IMR-90 (cell line): Measurements from ENCODE around the gene IFFO2. TPM values are rescaled to one million over a fixed set of nuclear protein-coding genes. Genes with fewer than 3 reads are reported as not detected.

Experiments used
- ATAC-seq: fragments of 200-7000 bp; cut with Tn5 transposase; 2 replicates; pipeline ENCODE4 v1.9.1; 2020; ENCODE audit warnings: low read depth, mild to moderate bottlenecking, moderate library complexity
- BruUV-seq: library from RNA; stranded (reverse); fragments of 400-500 nt; replicated peaks from 2 replicates; lab custom pipeline; 2021; lab: Mats Ljungman, UMichigan
- CTCF ChIA-PET: fragments of 300-600 bp; formaldehyde crosslinking; extraction: SDS; loops from one replicate; lab custom pipeline; 2021; ENCODE audit warnings: antibody characterized with exemption; lab: Yijun Ruan, JAX
- POLR2A ChIA-PET: fragments of 300-600 bp; sonication (Branson Sonifier 250); formaldehyde crosslinking; loops from one replicate; lab custom pipeline; 2022; ENCODE audit warnings: antibody characterized with exemption; ENCODE audit not compliant: unreplicated experiment; lab: Charles Lee
- DNase-seq: peaks from one replicate; pipeline ENCODE4 v3.0.0; 2013
- H2AFZ ChIP-seq: replicated peaks from 2 replicates; pipeline ENCODE3; 2013; ENCODE audit warnings: low read length, mild to moderate bottlenecking; ENCODE audit not compliant: poor library complexity
- H2AK5ac ChIP-seq: 2 replicates; pipeline ENCODE4 v1.6.1; 2013; ENCODE audit warnings: low read depth, low read length, inconsistent platforms
- H2AK9ac ChIP-seq: replicated peaks from 2 replicates; pipeline ENCODE3; 2013; ENCODE audit warnings: mild to moderate bottlenecking, low read depth, low read length, moderate library complexity; ENCODE audit not compliant: poor library complexity
- H2BK120ac ChIP-seq: 2 replicates; pipeline ENCODE4 v1.6.1; 2013; ENCODE audit warnings: low read depth, low read length, inconsistent platforms
- H2BK15ac ChIP-seq: 3 replicates; pipeline ENCODE4 v1.6.1; 2013; ENCODE audit warnings: low read depth, low read length, inconsistent platforms
- H2BK20ac ChIP-seq: 2 replicates; pipeline ENCODE4 v1.6.1; 2013; ENCODE audit warnings: low read depth, mild to moderate bottlenecking, inconsistent platforms, low read length, moderate library complexity
- H2BK5ac ChIP-seq: 2 replicates; pipeline ENCODE4 v1.6.1; 2013; ENCODE audit warnings: mild to moderate bottlenecking, low read depth, low read length, inconsistent platforms; ENCODE audit not compliant: poor library complexity, severe bottlenecking
- H3K14ac ChIP-seq: replicated peaks from 2 replicates; pipeline ENCODE4 v1.6.1; 2013; ENCODE audit warnings: low read depth, low read length, inconsistent platforms
- H3K18ac ChIP-seq: 2 replicates; pipeline ENCODE4 v1.6.1; 2013; ENCODE audit warnings: low read depth, low read length, control low read depth
- H3K23ac ChIP-seq: 2 replicates; pipeline ENCODE4 v1.6.1; 2013; ENCODE audit warnings: low read depth, low read length, inconsistent platforms
- H3K27ac ChIP-seq: 2 replicates; pipeline ENCODE4 v1.5.1; 2013; ENCODE audit warnings: mild to moderate bottlenecking, control low read depth, low read length; ENCODE audit not compliant: insufficient read depth
- H3K27me3 ChIP-seq: 2 replicates; pipeline ENCODE4 v1.6.1; 2013; ENCODE audit warnings: low read length; ENCODE audit not compliant: control insufficient read depth, insufficient read depth
- H3K36me3 ChIP-seq: 2 replicates; pipeline ENCODE4 v1.6.1; 2013; ENCODE audit warnings: low read length, mixed read lengths; ENCODE audit not compliant: control insufficient read depth, insufficient read depth
- H3K4ac ChIP-seq: 2 replicates; pipeline ENCODE4 v1.6.1; 2013; ENCODE audit warnings: low read depth, low read length, inconsistent platforms
- H3K4me1 ChIP-seq: 2 replicates; pipeline ENCODE4 v1.6.1; 2013; ENCODE audit warnings: low read length, mixed read lengths; ENCODE audit not compliant: control insufficient read depth, insufficient read depth
- H3K4me2 ChIP-seq: 2 replicates; pipeline ENCODE4 v1.6.1; 2013; ENCODE audit warnings: low read depth, mild to moderate bottlenecking, control low read depth, low read length, moderate library complexity
- H3K4me3 ChIP-seq: 2 replicates; pipeline ENCODE4 v1.5.1; 2013; ENCODE audit warnings: low read depth, mild to moderate bottlenecking, control low read depth, low read length, moderate library complexity; ENCODE audit not compliant: insufficient read depth
- H3K56ac ChIP-seq: 2 replicates; pipeline ENCODE4 v1.6.1; 2013; ENCODE audit warnings: low read length, inconsistent platforms; ENCODE audit not compliant: insufficient read depth; ENCODE audit errors: extremely low read depth
- H3K79me1 ChIP-seq, 2 experiments: 2 replicates each; pipeline ENCODE4 v1.6.1; 2013; ENCODE audit warnings: low read length in 2 of 2, inconsistent platforms in 1 of 2, low read depth in 1 of 2
- H3K9ac ChIP-seq: 2 replicates; pipeline ENCODE4 v1.6.1; 2013; ENCODE audit warnings: low read depth, low read length, control low read depth
- H3K9me1 ChIP-seq: 2 replicates; pipeline ENCODE4 v1.6.1; 2013; ENCODE audit warnings: low read length, inconsistent platforms; ENCODE audit not compliant: insufficient read depth
- H3K9me3 ChIP-seq: 2 replicates; pipeline ENCODE4 v1.6.1; 2013; ENCODE audit warnings: low read length; ENCODE audit not compliant: control insufficient read depth, insufficient read depth
- H4K20me1 ChIP-seq: 2 replicates; pipeline ENCODE4 v1.6.1; 2013; ENCODE audit warnings: low read length, inconsistent platforms; ENCODE audit not compliant: insufficient read depth
- H4K5ac ChIP-seq: 2 replicates; pipeline ENCODE4 v1.6.1; 2013; ENCODE audit warnings: mild to moderate bottlenecking, low read depth, low read length, control low read depth
- H4K8ac ChIP-seq, 2 experiments: 2 replicates each; pipeline ENCODE4 v1.6.1; 2013; ENCODE audit warnings: low read depth in 2 of 2, low read length in 2 of 2, control low read depth in 1 of 2, inconsistent platforms in 1 of 2
- H4K91ac ChIP-seq: 2 replicates; pipeline ENCODE4 v1.6.1; 2013; ENCODE audit warnings: low read depth, low read length, inconsistent platforms; ENCODE audit not compliant: insufficient read depth
- BHLHE40 ChIP-seq: fragments of 150-350 bp; IDR thresholded peaks from 2 replicates; pipeline ENCODE4 v1.6.1; 2016; ENCODE audit warnings: mild to moderate bottlenecking, low read depth, low read length
- CEBPB ChIP-seq: IDR thresholded peaks from 2 replicates; pipeline ENCODE4 v1.6.1; 2012; ENCODE audit warnings: low read depth, low read length, improper control_type of control experiment
- CTCF ChIP-seq: conservative IDR thresholded peaks from 2 replicates; pipeline ENCODE4 v1.5.1; 2012; ENCODE audit warnings: mild to moderate bottlenecking, low read depth, low read length, improper control_type of control experiment
- FOS ChIP-seq: fragments of 150-350 bp; IDR thresholded peaks from 2 replicates; pipeline ENCODE4 v1.6.1; 2016; ENCODE audit warnings: low read depth, low read length
- MAFK ChIP-seq: IDR thresholded peaks from 2 replicates; pipeline ENCODE4 v1.6.1; 2012; ENCODE audit warnings: low read depth, low read length, improper control_type of control experiment
- MXI1 ChIP-seq: IDR thresholded peaks from 2 replicates; pipeline ENCODE4 v1.6.1; 2012; ENCODE audit warnings: low read depth, mild to moderate bottlenecking, low read length, moderate library complexity, borderline replicate concordance
- RAD21 ChIP-seq: IDR thresholded peaks from 2 replicates; pipeline ENCODE4 v1.6.1; 2012; ENCODE audit warnings: low read length, improper control_type of control experiment
- USF2 ChIP-seq: fragments of 150-350 bp; IDR thresholded peaks from 2 replicates; pipeline ENCODE4 v1.6.1; 2017; ENCODE audit warnings: mild to moderate bottlenecking, antibody characterized with exemption, low read length, low read depth
- WGBS, 2 experiments: methylation state at CpG; one replicate each; pipeline versions ENCODE4 v1.1.5 to v1.1.7; 2013; ENCODE audit warnings: missing lambda C conversion rate in 2 of 2; ENCODE audit not compliant: insufficient read length in 1 of 2; ENCODE audit errors: extremely low coverage in 2 of 2; 5-methylcytosine and 5-hydroxymethylcytosine counted together
- dilution Hi-C: fragments of 300-500 bp; cut with HindIII; formaldehyde crosslinking; loops from one replicate; pipeline ENCODE4 v1.14.3; 2018; ENCODE audit warnings: low sequenced_read_pairs; ENCODE audit not compliant: unreplicated experiment
- in situ Hi-C: fragments of 300-500 bp; cut with MboI; formaldehyde crosslinking; loops from 3 replicates; pipeline ENCODE4 v1.14.3; 2019; ENCODE audit warnings: low sequenced_read_pairs, inconsistent platforms, mixed read lengths
- intact Hi-C: fragments of 100-400 bp; cut with micrococcal nuclease; formaldehyde crosslinking; loops from 2 replicates; pipeline ENCODE4 v1.10.0; 2022
- polyA plus RNA-seq, 3 experiments: library from polyadenylated mRNA; depleted of rRNA; stranded (reverse); fragments of >200 nt; gene quantifications; 2 replicates each; pipeline ENCODE4 v1.2.3, GENCODE V29; 2012; ENCODE audit warnings: low replicate concordance in 1 of 3
- total RNA-seq: library from RNA; depleted of rRNA; stranded (reverse); fragments of >200 nt; gene quantifications from 2 replicates; pipeline ENCODE4 v1.2.3, GENCODE V29; 2012

Gene IFFO2
- total and polyA plus RNA-seq, 2 of the 4 experiments (the other 2 are of a cell fraction), result 14.5 to 18.2 TPM

- DNase-seq (no peak), ATAC-seq (no peak)
- Histone ChIP-seq H2BK5ac (no peak overlapping the region), H2AFZ (no peak overlapping the region), H3K14ac (no peak overlapping the region), H2BK15ac (no peak overlapping the region), H3K18ac (no peak overlapping the region), H3K36me3 (peaks cover 2% of the 10 kb centered on the region; the same call in 1 of the 2 replicates), H4K8ac (no peak overlapping the region), H3K27me3 (no peaks in the 10 kb centered on the region), H2BK120ac (no peak overlapping the region), H3K9me1 (peaks cover 8% of the 10 kb centered on the region; the same call in 1 of the 2 replicates), H2AK5ac (no peak overlapping the region), H3K79me1 (peaks cover 0 to 15% of the 10 kb centered on the region in 2 experiments; a peak in 1 of 4 replicates), H3K9ac (no peak overlapping the region), H3K4me3 (no peak overlapping the region), H2BK20ac (no peak overlapping the region), H4K91ac (no peak overlapping the region), H3K4ac (no peak overlapping the region), H4K20me1 (no peaks in the 10 kb centered on the region; the same call in 1 of the 2 replicates), H3K4me1 (peaks cover 2% of the 10 kb centered on the region), H3K27ac (no peak overlapping the region), H3K56ac (no peak overlapping the region), H4K5ac (no peak overlapping the region), H3K4me2 (no peak overlapping the region), H3K9me3 (no peaks in the 10 kb centered on the region), H3K23ac (no peak overlapping the region), H2AK9ac (no peak overlapping the region)
- ChIA-PET CTCF (no interaction called here), POLR2A (no interaction called here)
- WGBS, 2 experiments, result no CpG with 5 or more reads among the region's 4 CpGs
- in situ Hi-C loops (no loop called here), intact Hi-C loops (no loop called here), dilution Hi-C loops (no loop called here)
- TF ChIP-seq USF2, result no peak
- no peak for TF ChIP-seq BHLHE40
- no peak for TF ChIP-seq MXI1
- no peak for TF ChIP-seq FOS
- TF ChIP-seq CTCF, result no peak
- no peak for TF ChIP-seq RAD21
- no peak for TF ChIP-seq CEBPB
- no peak for TF ChIP-seq MAFK
- BruUV-seq, result no TSS peak
Observed at GRCh38 chr1:18899363-18900049, 57.0 kb downstream of the IFFO2 start.
